Lung (tissue), 12 donors: ENCODE data around the gene PLCB4. TPM values are rescaled to one million over a fixed set of nuclear protein-coding genes. Genes with fewer than 3 reads are reported as not detected.

ENCODE experiments used
- ATAC-seq: fragments of 200-7000 bp; cut with Tn5 transposase; one replicate; pipeline ENCODE4 v1.9.1; 2020; ENCODE audit warnings: moderate number of reproducible peaks; ENCODE audit not compliant: insufficient read depth, low FRiP score
- DNase-seq, 3 donors: peaks; one replicate each; pipeline ENCODE4 v3.0.0-alpha.2; 2013 to 2017
- H3K27ac ChIP-seq, 2 donors: one replicate each; pipeline ENCODE4 v1.5.1; 2013; ENCODE audit warnings: mild to moderate bottlenecking in 2 of 2, moderate library complexity in 2 of 2, control low read depth in 1 of 2, inconsistent platforms in 1 of 2, low read depth in 1 of 2, low read length in 1 of 2
- H3K27me3 ChIP-seq, 3 donors: one replicate each; pipeline ENCODE4 v1.5.1; 2013; ENCODE audit warnings: low read length in 2 of 3; ENCODE audit not compliant: control insufficient read depth in 3 of 3, insufficient read depth in 3 of 3
- H3K36me3 ChIP-seq, 4 donors: one replicate each; pipeline ENCODE4 v1.5.1; 2013; ENCODE audit warnings: low read length in 4 of 4, mild to moderate bottlenecking in 1 of 4, moderate library complexity in 1 of 4; ENCODE audit not compliant: control insufficient read depth in 4 of 4, insufficient read depth in 4 of 4
- H3K4me1 ChIP-seq, 5 donors: one replicate each; pipeline ENCODE4 v1.5.1; 2013; ENCODE audit warnings: low read length in 5 of 5, mild to moderate bottlenecking in 2 of 5, moderate library complexity in 1 of 5; ENCODE audit not compliant: control insufficient read depth in 5 of 5, insufficient read depth in 5 of 5
- H3K4me3 ChIP-seq: one replicate; pipeline ENCODE4 v1.5.1; 2013; ENCODE audit warnings: mild to moderate bottlenecking, control low read depth, moderate library complexity
- H3K9ac ChIP-seq, 2 donors: one replicate each; pipeline ENCODE4 v1.5.1; 2013; ENCODE audit warnings: low read length in 2 of 2, control low read depth in 1 of 2; ENCODE audit not compliant: insufficient read depth in 1 of 2
- H3K9me3 ChIP-seq, 4 donors: one replicate each; pipeline ENCODE4 v1.5.1; 2013; ENCODE audit warnings: low read length in 3 of 4, mild to moderate bottlenecking in 1 of 4, moderate library complexity in 1 of 4; ENCODE audit not compliant: control insufficient read depth in 4 of 4, insufficient read depth in 3 of 4
- CTCF ChIP-seq: IDR thresholded peaks from 2 replicates; pipeline ENCODE4 v1.5.1; 2012; ENCODE audit warnings: mild to moderate bottlenecking; ENCODE audit errors: control extremely low read depth, extremely low read depth
- WGBS, 2 donors: extraction: QIAGEN DNeasy Blood & Tissue Kit; methylation state at CpG; one replicate each; pipeline ENCODE4 v1.1.7; 2013; 5-methylcytosine and 5-hydroxymethylcytosine counted together
- polyA plus RNA-seq, 2 donors: library from polyadenylated mRNA; stranded (reverse); fragments of 200-250 nt; gene quantifications; one replicate each; pipeline ENCODE4 v1.2.1, GENCODE V29; 2013
- total RNA-seq, 2 donors: library from RNA; depleted of rRNA in 1 of 2; stranded (reverse); fragments of >200 nt in 1 of 2; gene quantifications; one replicate each; pipeline ENCODE4 v1.2.1, GENCODE V29; 2014 to 2021
- donor health status: control.
- donor health status: control.
- donor health status: Bipolar disorder and iron deficiency.
- donor health status: healthy.
- donor health status: DM: yes; HTN: yes; CAD: no.

The PLCB4 gene
- total and polyA plus RNA-seq, 4 donors, result 2.1 to 18.6 (median 5.6) TPM

- no peak for TF ChIP-seq CTCF
- H3K36me3 ChIP-seq, result no peaks in the 10 kb centered on the region
- H3K27ac ChIP-seq, result no peak overlapping the region
- H3K27me3 ChIP-seq, result no peaks in the 10 kb centered on the region
- ATAC-seq (no peak), DNase-seq (no peak)
- H3K9ac ChIP-seq, result no peak overlapping the region
- H3K9me3 ChIP-seq, result peaks cover 0 to 2% (median 0%) of the 10 kb centered on the region in 4 donors
- H3K4me3 ChIP-seq, result no peak overlapping the region
- peaks cover 0 to 29% (median 0%) of the 10 kb centered on the region in 5 donors for H3K4me1 ChIP-seq
Measured at GRCh38 chr20:9145142-9145541, 76.3 kb downstream of the PLCB4 start.

- WGBS, 2 donors, result 93 to 98% methylated on average over 2 of the region's 2 CpGs
- TF ChIP-seq CTCF, result no peak
- DNase-seq (no peak), ATAC-seq (no peak)
- H3K9me3 ChIP-seq, result peaks cover 0 to 2% (median 0%) of the 10 kb centered on the region in 4 donors
- peaks cover 0 to 29% (median 0%) of the 10 kb centered on the region in 5 donors for H3K4me1 ChIP-seq
- H3K4me3 ChIP-seq, result no peak overlapping the region
- H3K9ac ChIP-seq, result no peak overlapping the region
- no peaks in the 10 kb centered on the region for H3K27me3 ChIP-seq
- H3K36me3 ChIP-seq, result no peaks in the 10 kb centered on the region
- H3K27ac ChIP-seq, result no peak overlapping the region
Measured at GRCh38 chr20:9146649-9147048, 77.8 kb downstream of the PLCB4 start.

- no peak for TF ChIP-seq CTCF
- no peak overlapping the region for H3K9ac ChIP-seq
- no peaks in the 10 kb centered on the region for H3K36me3 ChIP-seq
- 42 to 78% methylated on average over 2 of the region's 2 CpGs for WGBS, 2 donors
- H3K27ac ChIP-seq, result peak overlapping the region in 1 of 2 donors; percentile 60
- ATAC-seq, result no peak
- DNase-seq, result no peak
- H3K4me3 ChIP-seq, result no peak overlapping the region
- H3K4me1 ChIP-seq, result peaks cover 0 to 29% (median 0%) of the 10 kb centered on the region in 5 donors
- H3K27me3 ChIP-seq, result no peaks in the 10 kb centered on the region
- peaks cover 0 to 6% (median 3%) of the 10 kb centered on the region in 4 donors for H3K9me3 ChIP-seq
Measured at GRCh38 chr20:9147547-9148024, 78.7 kb downstream of the PLCB4 start.

- Histone ChIP-seq H3K4me3 (no peak overlapping the region), H3K9ac (no peak overlapping the region), H3K36me3 (no peaks in the 10 kb centered on the region), H3K9me3 (peaks cover 0 to 7% (median 3%) of the 10 kb centered on the region in 4 donors), H3K4me1 (peaks cover 0 to 29% (median 0%) of the 10 kb centered on the region in 5 donors), H3K27me3 (no peaks in the 10 kb centered on the region), H3K27ac (peak overlapping the region in 1 of 2 donors; percentile 49)
- TF ChIP-seq CTCF, result no peak
- ATAC-seq (no peak), DNase-seq (no peak)
- WGBS, 2 donors, result 86 to 88% methylated on average over 3 of the region's 3 CpGs
Measured at GRCh38 chr20:9148291-9148690, 79.4 kb downstream of the PLCB4 start.
